Right renal cortex interstitium (tissue), 3 donors: ENCODE measurements around the gene HTRA3. TPM values are rescaled to one million over a fixed set of nuclear protein-coding genes. Genes with fewer than 3 reads are reported as not detected.

Source experiments
- DNase-seq, 3 donors: peaks; one replicate each; pipeline ENCODE4 v3.0.0-alpha.2; 2013; ENCODE audit warnings: low read depth in 3 of 3, low spot score in 2 of 3
- polyA plus RNA-seq, 3 donors: library from polyadenylated mRNA; unstranded; fragments of 120-200 nt; gene quantifications; one replicate each; pipeline ENCODE4 v1.2.1, GENCODE V29; 2013; ENCODE audit not compliant: insufficient read length in 3 of 3

Gene HTRA3
- 1 to 10 TPM; 7.9 to 9.9 (median 8.7) TPM for polyA plus RNA-seq

DNA sequence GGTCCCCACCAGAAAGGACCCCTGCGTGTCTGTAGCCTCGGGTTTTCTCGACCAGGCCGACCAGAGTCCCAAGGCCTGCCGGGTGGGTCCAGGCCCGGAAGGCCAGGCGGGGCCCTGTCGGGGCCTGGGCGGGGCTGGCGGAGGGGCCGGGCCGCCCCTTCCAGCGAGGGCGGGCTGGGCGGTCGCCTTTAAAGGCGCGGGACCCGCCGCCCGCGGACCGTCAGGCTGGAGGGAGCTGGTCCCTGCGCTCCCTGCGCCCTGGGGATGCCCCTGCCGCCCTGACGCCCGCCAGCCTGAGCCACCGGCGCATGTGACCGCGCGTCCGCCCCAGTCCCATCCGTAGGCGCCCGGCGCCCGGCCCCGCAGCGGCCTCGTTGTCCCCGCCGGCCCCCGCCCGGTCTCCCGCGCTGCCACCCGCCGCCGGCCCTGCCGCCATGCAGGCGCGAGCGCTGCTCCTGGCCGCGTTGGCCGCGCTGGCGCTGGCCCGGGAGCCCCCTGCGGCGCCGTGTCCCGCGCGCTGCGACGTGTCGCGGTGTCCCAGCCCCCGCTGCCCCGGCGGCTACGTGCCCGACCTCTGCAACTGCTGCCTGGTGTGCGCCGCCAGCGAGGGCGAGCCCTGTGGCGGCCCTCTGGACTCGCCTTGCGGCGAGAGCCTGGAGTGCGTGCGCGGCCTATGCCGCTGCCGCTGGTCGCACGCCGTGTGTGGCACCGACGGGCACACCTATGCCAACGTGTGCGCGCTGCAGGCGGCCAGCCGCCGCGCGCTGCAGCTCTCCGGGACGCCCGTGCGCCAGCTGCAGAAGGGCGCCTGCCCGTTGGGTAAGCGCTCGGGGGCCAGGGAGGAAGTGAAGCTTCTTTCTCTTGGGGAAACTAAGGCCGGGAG, at the start of gene HTRA3:
Gene HTRA3, plus strand, starts transcription at position 220 of the 883 bp plus-strand sequence. Its CDS starts 215 bp downstream, at position 435.
- no peak for DNase-seq

DNA sequence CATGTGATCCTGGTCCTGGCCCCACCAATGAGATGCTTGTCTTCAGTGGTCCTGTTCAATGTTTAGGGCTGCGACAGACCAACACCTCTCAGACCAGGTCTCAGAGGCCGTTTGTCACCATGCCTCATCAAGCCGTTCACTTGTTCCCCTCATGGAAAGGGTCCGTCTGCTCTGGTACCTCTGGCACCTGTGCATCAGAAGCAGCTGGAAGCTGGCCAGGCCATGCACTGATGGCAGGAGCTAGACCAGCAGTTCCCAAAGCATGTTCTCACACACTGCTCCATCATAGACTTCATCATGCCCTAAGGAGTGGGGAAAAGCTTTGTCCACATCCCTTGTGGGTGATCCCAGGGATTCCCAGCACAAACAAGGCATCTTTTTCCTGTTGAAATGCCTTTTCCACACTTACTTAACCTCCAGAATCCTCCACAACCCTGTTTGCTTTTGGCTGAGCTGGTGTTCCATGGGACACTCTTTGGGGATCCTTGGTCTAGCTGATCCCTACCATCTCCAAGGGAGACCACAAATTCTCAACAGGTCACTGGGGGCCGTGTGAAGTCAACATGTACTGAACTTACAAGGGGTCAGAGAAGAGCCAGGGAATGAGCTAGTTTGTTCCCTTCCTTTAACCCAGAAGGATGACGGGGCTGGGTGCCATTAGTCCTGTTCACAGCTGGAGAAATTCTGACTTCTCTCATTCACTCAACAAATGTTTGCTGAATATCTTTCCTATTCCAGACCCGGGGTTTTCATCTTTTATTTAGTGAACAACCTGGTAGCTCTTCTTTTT, 48.7 kb upstream of the HTRA3 start:
- DNase-seq = no peak

DNA sequence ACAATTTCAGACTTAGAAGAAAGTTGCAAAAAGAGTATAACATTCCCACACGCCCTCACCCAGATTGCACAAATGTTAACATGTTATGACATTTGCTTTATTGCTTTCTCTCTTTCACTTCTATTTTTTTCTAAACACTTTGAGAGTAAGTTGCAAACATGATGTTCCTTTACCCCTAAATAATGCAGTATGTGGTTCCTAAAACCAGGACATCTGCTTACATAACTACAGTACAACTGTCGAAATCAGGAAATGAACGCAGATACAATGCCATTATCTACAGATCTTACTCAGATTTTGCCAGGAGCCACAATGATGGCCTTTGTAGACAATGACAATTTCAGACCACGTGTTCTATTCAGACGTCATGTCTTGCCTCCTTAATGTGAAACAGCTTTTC, 48.1 kb upstream of the HTRA3 start:
- no peak for DNase-seq

DNA sequence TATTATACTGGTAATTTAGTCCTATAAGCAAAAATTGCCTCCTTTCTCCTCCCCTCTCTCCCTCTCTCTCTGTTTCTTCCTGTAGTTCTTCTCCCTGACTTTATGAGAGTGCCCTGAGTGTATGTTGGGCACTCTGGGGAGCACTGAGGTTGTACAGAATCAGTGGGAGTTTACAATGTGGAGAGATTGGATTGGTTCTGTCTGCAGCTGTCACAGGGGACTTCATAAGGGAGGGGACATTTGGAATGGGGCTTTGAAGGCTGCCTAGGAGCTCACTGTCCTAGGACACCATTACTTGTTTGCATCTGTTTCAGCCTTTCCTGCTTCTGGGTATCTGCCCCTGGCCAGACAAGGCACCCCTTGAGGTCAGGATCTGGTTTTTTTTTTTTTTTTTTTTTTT, 47.6 kb upstream of the HTRA3 start:
- no peak for DNase-seq

DNA sequence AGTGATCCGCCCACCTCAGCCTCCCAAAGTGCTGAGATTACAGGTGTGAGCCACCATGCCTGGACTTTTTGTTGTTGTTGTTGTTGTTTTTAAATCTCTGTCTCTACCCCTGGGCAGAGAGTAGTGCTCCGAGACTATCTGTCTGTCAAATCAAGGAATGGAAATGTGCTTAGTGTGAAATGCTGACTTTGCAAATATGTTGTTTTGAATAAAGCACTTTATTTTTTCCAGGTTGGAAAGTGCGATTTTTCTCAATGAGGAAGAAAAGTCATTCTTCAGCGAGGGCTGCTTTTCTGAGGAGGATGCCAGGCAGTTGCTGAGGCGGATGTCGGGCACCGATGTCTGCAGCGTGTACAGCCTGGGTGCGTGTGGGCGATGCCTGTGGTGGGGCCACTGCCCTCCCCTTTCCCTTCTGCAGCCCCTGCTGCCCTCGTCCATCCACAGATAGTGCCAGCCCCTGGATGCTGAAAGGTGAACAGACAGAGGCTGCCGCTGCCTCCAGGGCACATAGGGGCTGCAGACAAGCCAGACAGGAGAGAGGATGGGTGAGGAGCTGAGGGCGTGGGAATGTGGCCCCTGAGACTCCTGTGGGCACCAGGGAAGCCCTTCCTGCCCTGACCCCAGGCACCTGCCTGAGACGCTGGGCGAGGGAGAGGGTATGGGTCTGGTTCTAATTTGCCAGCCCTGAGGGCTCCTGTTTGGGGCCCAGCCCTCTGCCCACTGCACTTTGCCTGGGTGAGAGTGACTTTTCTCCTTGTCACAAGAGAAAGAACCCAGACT, 46.8 kb upstream of the HTRA3 start:
- no peak for DNase-seq

DNA sequence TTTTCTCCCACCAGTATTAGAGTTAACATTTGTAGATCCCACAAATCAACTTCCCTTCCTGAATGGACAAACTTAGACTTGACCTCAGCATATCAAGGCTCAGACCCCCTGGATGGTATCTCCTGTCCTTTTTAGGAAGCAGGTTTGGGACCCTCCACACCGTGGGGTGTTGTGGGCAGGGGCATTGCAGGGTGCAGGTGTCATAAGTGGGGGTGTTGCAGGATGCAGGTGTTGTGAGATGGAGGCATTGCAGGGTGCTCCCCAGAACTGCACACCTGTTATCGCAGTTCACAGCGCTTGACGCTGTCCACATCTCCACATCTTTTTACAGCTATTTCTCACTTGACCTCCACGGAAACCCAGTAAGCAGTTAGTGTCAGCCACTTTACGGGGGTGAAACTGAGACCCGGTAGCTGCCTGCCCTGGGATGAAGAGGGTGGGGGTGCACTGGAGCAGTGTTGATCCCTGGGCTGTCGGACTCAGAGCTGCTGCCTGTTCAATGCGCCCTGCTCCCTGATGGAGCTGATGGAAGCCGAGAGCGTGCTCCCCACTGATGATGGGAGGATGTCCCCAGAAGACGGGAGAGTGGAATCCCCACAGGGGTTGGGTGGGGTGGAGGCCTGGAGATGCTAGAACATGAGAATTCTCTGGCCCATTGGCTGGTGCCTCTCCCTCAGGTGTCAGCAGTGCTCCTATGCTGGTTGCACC, 45.1 kb upstream of the HTRA3 start:
- no peak for DNase-seq

DNA sequence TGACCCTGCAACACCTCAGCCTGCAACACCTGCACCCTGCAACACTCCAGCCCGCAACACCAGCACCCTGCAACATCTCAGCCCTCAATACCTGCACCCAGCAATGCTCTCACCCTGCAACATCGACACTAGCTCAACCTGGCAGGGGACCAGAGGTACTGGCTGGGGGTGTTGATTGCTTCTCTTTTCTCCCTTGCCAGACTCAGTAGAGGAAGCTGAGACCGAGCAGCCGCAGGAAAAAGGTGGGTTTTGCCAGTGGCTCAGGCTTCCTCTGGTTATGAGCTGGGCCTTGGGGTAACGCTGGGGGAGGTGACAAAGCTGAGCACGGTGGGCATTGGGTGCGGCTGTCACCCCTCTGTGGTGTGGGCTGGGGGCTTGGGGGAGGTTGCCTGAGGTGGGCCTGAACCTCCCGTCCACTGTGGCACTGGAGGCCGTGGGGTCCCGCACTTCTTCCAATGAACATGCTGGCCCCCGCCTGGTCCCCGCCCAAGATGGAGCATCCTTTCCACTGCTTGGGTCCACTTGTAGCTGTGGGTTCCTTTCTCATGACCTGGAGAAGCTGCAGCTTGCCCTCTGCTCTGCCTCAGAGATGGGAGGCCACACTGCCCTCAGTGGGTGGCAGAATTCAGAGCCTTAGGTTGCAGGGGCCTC, 44.5 kb upstream of the HTRA3 start:
- DNase-seq = no peak

DNA sequence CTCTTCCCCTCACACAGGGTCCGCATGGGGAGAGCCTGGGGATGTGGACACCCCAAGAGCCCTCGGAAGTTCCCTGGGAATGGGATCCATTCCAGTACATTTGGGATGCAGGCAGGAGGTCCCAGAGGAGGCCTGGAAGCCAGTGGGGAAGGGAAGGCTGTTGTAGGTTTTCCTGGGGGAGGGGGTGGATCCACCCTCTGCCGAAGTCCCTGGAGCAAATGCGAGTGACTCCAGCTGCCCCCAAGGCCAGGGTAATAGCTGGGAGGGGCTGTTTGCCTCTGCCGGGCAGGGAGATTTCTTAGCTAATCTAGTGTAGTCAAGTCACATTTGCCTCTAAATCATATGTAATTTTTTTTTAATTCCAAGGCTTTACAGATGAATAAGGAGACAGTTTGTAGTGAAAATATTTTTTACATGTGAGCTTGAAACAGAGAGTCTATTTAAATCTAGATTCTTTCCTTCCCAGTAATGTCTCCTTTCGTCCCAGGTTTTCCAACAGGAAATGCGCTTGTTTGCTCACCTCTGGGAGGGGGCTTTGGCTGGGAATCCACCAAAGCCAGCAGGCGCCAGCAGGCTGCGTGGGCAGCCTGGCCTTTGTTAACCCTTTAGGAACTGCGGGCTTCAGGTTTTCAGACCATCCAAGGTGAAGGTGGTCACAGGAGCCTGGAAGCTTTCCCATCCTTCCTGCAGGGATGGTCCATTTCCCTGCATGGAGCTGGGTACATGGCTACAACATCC, 43.7 kb upstream of the HTRA3 start:
- DNase-seq = no peak

DNA sequence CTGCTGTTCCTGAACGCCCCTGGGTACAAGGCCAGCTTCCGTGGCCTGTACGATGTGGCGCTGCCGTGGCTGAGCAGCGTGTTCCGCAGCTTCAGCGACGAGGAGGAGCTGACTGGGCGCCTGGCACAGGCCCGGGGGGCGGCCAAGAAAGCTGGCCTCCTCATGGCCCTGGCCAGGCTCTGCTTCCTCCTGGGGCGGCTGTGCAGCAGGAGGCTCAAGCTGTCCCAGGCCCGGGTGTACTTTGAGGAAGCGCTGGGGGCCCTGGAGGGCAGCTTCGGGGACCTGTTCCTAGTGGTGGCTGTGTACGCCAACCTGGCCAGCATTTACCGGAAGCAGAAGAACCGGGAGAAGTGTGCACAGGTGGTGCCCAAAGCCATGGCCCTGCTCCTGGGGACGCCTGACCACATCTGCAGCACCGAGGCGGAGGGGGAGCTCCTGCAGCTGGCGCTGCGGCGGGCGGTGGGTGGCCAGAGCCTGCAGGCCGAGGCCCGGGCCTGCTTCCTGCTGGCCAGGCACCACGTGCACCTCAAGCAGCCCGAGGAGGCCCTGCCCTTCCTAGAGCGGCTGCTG, 42.3 kb upstream of the HTRA3 start:
- no peak for DNase-seq

DNA sequence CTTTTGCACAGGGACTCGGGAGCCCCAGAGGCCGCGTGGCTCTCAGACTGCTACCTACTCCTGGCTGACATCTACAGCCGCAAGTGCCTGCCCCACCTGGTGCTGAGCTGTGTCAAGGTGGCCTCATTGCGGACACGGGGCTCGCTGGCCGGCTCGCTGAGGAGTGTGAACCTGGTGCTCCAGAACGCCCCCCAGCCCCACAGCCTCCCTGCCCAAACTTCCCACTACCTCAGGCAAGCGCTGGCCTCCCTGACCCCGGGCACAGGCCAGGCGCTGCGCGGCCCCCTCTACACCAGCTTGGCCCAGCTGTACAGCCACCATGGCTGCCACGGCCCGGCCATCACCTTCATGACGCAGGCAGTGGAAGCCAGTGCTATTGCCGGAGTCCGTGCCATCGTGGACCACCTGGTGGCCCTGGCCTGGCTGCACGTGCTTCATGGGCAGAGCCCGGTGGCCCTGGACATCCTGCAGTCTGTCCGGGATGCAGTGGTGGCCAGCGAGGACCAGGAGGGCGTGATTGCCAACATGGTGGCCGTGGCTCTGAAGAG, 41.7 kb upstream of the HTRA3 start:
- no peak for DNase-seq

DNA sequence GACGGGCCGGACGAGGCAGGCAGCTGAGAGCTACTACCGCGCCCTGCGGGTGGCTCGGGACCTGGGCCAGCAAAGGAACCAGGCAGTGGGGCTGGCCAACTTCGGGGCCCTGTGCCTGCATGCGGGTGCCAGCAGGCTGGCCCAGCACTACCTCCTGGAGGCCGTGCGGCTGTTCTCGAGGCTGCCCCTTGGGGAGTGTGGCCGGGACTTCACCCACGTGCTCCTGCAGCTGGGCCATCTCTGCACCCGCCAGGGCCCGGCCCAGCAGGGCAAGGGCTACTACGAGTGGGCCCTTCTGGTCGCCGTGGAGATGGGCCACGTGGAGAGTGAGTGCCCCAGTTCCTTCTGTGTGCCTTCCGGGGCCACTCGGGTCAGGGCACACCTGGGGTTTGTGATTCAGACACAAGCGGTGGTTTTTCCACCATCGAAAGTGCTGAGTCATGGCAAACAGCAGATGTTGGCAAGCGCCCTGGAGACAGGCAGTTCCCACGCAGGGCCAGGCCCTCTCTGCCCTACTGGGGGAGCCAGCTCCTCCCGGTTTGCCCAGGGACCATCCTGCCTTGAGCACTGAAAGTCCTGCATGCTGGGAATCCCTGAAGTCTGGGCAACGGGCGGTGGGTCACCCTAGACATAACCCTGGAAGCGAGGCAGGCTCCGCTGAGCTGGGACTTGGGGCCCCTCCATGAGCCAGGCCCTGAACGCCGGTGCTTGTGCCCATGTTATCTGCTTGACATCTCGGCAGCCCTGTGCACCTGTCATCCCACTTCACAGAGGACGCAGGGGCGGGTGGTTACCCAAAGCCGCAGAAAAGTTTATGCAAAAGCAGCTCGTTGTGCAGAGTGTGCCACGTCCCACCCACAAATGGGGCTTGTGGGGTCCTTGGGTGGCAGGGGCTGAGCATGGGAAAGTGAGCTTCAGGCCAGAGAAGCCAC, 41.0 kb upstream of the HTRA3 start:
- DNase-seq = no peak

DNA sequence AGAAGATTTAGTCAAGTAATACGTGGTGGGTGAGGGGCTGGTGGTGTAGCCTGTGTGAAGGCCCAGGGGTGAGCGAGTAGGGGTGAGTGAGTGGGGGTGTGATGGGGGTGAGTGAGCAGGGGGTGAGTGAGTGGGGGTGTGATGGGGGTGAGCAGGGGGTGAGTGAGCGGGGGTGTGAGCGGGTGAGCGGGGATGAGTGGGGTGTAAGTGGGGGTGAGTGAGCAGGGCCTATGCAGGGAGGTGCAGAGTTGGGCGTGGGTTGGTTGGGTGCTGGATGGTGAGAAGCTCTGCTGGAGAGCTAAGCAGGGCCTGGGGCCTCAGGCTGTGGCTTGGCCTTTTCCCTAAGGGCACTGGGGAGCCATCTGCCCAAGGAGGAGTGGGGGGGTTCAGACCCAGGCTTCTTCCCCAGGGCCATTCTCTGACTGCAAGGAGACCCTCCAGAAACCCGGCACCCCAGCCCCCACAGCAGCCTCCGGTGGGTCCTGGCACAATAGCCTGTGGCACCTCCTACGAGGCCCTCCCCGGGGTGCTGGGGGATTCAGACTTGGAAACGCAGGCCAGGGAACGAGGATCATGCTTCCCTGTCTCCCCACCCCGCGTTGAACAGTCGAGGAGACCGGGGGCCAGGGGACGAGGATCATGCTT, 40.1 kb upstream of the HTRA3 start:
- no peak for DNase-seq

DNA sequence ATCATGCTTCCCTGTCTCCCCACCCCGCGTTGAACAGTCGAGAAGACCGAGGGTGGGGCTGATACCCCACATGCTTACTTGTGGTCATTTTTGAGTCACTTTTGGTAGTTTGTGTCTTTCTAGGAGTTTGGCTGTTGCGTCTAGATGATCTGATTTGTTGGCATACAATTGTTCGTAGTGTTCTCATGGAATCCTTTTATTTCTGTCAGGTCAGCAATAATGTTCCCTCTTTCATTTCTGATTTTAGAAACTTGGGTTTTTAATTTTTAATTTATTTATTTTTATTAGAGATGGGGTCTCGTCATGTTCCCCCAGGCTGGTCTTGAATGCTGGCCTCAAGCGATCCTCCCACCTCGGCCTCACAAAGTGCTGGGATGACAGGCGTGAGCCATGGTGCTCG, 39.5 kb upstream of the HTRA3 start:
- DNase-seq = no peak

DNA sequence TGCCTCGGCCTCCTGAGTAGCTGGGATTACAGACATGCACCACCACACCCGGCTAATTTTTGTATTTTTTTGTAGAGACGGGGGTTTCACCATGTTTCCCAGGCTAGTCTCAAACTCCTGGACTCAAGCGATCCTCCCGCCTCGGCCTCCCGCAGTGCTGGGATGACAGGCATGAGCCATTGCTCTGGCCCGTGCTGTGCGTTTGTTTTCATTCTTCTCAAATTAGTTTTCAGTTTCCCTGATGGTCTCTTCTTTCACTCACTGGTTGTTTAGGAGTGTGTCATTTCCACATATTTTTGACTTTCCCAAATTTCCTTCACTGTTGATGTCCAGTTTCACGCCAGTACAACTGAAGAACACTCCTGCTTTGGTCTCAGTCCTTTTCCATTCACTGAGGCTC, 38.7 kb upstream of the HTRA3 start:
- no peak for DNase-seq

DNA sequence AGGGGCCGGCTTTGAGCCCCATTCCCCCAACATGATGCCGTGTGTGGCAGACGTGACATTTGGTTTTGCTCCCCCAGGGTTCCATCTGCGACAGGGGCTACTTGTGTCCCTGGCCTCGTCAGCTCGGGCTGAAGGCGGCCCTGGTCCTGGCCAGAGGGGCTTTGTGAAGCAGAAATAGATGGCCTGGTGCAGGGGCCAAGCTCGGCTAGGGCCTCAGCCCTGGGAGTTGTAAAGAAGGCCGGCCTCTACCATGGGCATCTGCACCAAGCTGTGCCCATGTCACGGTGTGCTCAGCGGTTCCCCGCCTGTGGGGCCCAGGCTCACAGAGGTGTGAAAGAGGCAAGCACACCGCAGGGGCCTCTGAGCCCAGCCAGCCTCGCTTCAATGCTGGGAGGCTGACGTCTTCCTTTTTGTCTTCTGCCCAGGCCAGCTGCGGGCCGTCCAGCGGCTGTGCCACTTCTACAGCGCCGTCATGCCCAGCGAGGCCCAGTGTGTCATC, 38.0 kb upstream of the HTRA3 start:
- no peak for DNase-seq

DNA sequence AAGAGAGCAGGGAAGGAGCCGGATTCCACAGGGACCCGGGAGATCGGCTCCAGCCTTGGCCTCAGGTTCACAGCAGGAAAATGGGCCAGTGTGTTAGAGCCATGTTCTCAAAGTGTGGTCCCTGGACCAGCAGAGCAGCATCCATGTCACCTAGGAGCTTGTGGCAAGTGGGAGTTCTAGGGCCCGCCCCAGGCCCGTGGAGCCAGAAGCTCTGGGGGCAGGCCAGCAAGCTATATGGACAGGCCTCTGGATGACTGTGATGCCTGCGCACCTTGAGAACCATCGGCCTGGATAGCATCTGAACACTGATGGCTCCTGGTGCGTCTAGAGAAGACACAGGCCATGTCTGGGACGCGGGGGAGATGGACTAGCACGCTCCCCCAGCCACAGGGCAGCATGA, 36.8 kb upstream of the HTRA3 start:
- DNase-seq = no peak
